Vagina (tissue), 2 donors: ENCODE measurements around the gene MYADM.

ENCODE experiments used
- POLR2AphosphoS5 ChIP-seq, 2 donors: sonication (generic); formaldehyde crosslinking; IDR thresholded peaks; one replicate each; pipeline ENCODE4 v1.9.0; 2017; ENCODE audit warnings: antibody characterized with exemption in 2 of 2, mild to moderate bottlenecking in 2 of 2, low read depth in 1 of 2; ENCODE audit not compliant: insufficient read depth in 1 of 2
- TF ChIP-seq, protein P1 (sequence below), 3 experiments: fragments of 450-650 bp in 2 of 3; fragments of 200-600 bp in 1 of 3; sonication (generic) in 1 of 3; IDR thresholded peaks; one replicate each; pipeline ENCODE4 v1.5.1; 2017 to 2019; ENCODE audit warnings: antibody characterized with exemption in 3 of 3, mild to moderate bottlenecking in 2 of 3, moderate library complexity in 2 of 3

DNA sequence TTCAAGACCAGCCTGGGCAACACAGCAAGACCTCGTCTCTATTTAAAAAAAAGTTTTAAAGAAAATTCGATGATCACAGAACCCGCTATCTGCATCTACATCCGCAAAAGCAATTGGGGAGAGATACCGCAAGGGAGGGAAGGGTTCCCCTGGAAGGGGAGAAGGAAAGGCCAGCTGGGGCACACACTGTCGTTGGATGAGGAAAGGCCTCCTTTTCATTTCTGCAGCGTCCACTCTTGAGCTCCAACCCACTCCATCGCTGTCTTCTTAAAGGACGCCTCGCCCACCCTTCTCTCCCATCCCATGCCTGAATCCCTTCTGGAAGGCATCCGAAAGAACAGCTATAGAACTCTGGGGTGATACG lies 11.1 kb downstream of the MYADM start:
- TF ChIP-seq, protein P1, sequence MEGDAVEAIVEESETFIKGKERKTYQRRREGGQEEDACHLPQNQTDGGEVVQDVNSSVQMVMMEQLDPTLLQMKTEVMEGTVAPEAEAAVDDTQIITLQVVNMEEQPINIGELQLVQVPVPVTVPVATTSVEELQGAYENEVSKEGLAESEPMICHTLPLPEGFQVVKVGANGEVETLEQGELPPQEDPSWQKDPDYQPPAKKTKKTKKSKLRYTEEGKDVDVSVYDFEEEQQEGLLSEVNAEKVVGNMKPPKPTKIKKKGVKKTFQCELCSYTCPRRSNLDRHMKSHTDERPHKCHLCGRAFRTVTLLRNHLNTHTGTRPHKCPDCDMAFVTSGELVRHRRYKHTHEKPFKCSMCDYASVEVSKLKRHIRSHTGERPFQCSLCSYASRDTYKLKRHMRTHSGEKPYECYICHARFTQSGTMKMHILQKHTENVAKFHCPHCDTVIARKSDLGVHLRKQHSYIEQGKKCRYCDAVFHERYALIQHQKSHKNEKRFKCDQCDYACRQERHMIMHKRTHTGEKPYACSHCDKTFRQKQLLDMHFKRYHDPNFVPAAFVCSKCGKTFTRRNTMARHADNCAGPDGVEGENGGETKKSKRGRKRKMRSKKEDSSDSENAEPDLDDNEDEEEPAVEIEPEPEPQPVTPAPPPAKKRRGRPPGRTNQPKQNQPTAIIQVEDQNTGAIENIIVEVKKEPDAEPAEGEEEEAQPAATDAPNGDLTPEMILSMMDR (IDR thresholded peaks at IDR 0.05), result no peak
- TF ChIP-seq POLR2AphosphoS5 (IDR thresholded peaks at IDR 0.05; ENCODE audit: insufficient read depth in 1 of 2, low read depth in 1 of 2), result no peak
